PC-3 (cell line): Measurements from ENCODE around the gene EFCAB6.

Experiments
- EZH2 ChIP-seq: fragments of 300-600 bp; sonication (generic); IDR thresholded peaks from one replicate; pipeline ENCODE4 v1.6.1; 2017; ENCODE audit warnings: antibody characterized with exemption, mild to moderate bottlenecking, low read length; ENCODE audit not compliant: unreplicated experiment
- EZH2phosphoT487 ChIP-seq: fragments of 300-600 bp; sonication (generic); IDR thresholded peaks from 2 replicates; pipeline ENCODE4 v1.6.1; 2018; ENCODE audit warnings: mild to moderate bottlenecking, antibody characterized with exemption, low read length, borderline replicate concordance
- TF ChIP-seq, protein P1 (sequence below): fragments of 300-600 bp; sonication (generic); conservative IDR thresholded peaks from 2 replicates; pipeline ENCODE4 v1.5.1; 2017; ENCODE audit warnings: antibody characterized with exemption, low read depth, mild to moderate bottlenecking, low read length

DNA sequence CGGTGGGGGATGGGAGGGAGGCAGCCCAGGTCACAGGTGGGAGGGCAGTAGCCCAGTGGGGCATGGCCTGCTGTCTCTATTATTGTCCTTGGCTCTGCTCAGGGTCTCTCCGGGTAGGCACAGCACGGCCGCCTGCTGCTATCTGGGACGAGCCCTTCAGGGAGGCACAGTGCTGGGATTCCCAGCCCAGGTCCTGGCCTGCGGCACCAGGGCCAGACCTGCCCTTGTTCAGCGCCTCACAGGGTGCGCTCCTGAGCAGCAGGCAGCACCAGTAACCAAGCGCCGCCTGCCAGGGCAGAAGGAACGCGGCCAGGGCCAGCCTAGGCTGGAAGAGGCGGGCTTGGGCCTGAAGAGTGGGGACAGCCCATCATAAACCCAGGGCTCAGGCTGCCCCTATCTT is 249.3 kb downstream of the EFCAB6 start:
- TF ChIP-seq, protein P1, sequence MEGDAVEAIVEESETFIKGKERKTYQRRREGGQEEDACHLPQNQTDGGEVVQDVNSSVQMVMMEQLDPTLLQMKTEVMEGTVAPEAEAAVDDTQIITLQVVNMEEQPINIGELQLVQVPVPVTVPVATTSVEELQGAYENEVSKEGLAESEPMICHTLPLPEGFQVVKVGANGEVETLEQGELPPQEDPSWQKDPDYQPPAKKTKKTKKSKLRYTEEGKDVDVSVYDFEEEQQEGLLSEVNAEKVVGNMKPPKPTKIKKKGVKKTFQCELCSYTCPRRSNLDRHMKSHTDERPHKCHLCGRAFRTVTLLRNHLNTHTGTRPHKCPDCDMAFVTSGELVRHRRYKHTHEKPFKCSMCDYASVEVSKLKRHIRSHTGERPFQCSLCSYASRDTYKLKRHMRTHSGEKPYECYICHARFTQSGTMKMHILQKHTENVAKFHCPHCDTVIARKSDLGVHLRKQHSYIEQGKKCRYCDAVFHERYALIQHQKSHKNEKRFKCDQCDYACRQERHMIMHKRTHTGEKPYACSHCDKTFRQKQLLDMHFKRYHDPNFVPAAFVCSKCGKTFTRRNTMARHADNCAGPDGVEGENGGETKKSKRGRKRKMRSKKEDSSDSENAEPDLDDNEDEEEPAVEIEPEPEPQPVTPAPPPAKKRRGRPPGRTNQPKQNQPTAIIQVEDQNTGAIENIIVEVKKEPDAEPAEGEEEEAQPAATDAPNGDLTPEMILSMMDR, result no peak
- no peak for TF ChIP-seq EZH2
- no peak for TF ChIP-seq EZH2phosphoT487
